PC-3 (cell line): ENCODE measurements around the gene DDC. TPM values are rescaled to one million over a fixed set of nuclear protein-coding genes. Genes with fewer than 3 reads are reported as not detected.

ENCODE experiments used
- ATAC-seq: fragments of 200-7000 bp; cut with Tn5 transposase; 2 replicates; pipeline ENCODE4 v1.9.1; 2020; ENCODE audit warnings: mild to moderate bottlenecking, moderate library complexity
- BruUV-seq: library from RNA; stranded (reverse); fragments of 400-500 nt; replicated peaks from 2 replicates; lab custom pipeline; 2021; lab: Mats Ljungman, UMichigan
- CTCF ChIA-PET: fragments of 300-600 bp; sonication (Branson Sonifier 250); formaldehyde crosslinking; loops from one replicate; lab custom pipeline; 2022; ENCODE audit warnings: antibody characterized with exemption; lab: Charles Lee
- POLR2A ChIA-PET: fragments of 300-600 bp; sonication (Branson Sonifier 250); formaldehyde crosslinking; loops from one replicate; lab custom pipeline; 2022; ENCODE audit warnings: antibody characterized with exemption; ENCODE audit not compliant: unreplicated experiment; lab: Charles Lee
- DNase-seq: peaks from one replicate; pipeline ENCODE4 v3.0.0-alpha.2; 2015
- H2AFZ ChIP-seq: fragments of 300-600 bp; sonication (generic); 2 replicates; pipeline ENCODE4 v1.6.0; 2016; ENCODE audit warnings: antibody characterized with exemption, low read length
- H3F3A ChIP-seq: fragments of 300-600 bp; sonication (generic); one replicate; pipeline ENCODE4 v1.6.0; 2017; ENCODE audit warnings: antibody characterized with exemption, low read length, control low read depth, mild to moderate bottlenecking; ENCODE audit not compliant: unreplicated experiment
- H3K27ac ChIP-seq: fragments of 300-600 bp; sonication (generic); 2 replicates; pipeline ENCODE4 v1.5.1; 2016; ENCODE audit warnings: mild to moderate bottlenecking, low read length
- H3K27me3 ChIP-seq: fragments of 300-600 bp; sonication (generic); 2 replicates; pipeline ENCODE4 v1.6.1; 2016; ENCODE audit warnings: low read length, mixed read lengths
- H3K36me3 ChIP-seq: fragments of 300-600 bp; sonication (generic); 2 replicates; pipeline ENCODE4 v1.6.1; 2016; ENCODE audit warnings: low read depth, mixed run types, low read length, mixed read lengths
- H3K4me1 ChIP-seq: fragments of 300-600 bp; sonication (generic); 2 replicates; pipeline ENCODE4 v1.5.1; 2016; ENCODE audit warnings: low read length; ENCODE audit not compliant: insufficient read depth
- H3K4me2 ChIP-seq: fragments of 300-600 bp; sonication (generic); 2 replicates; pipeline ENCODE4 v1.6.0; 2016; ENCODE audit warnings: low read length
- H3K4me3 ChIP-seq: fragments of 300-600 bp; sonication (generic); 2 replicates; pipeline ENCODE4 v1.5.1; 2016; ENCODE audit warnings: mild to moderate bottlenecking, low read length, mixed read lengths
- H3K79me2 ChIP-seq: fragments of 300-600 bp; sonication (generic); 2 replicates; pipeline ENCODE4 v1.6.1; 2017; ENCODE audit warnings: low read length, mixed read lengths
- H3K9ac ChIP-seq: fragments of 300-600 bp; sonication (generic); 2 replicates; pipeline ENCODE4 v1.6.0; 2016; ENCODE audit warnings: mild to moderate bottlenecking, low read length
- H3K9me2 ChIP-seq: fragments of 300-600 bp; sonication (generic); replicated peaks from 2 replicates; pipeline ENCODE4 v1.6.1; 2016; ENCODE audit warnings: mixed run types, low read length, mixed read lengths
- H3K9me3 ChIP-seq: fragments of 300-600 bp; sonication (generic); 2 replicates; pipeline ENCODE4 v1.6.1; 2016; ENCODE audit warnings: low read length, mixed read lengths
- H4K20me1 ChIP-seq: fragments of 300-600 bp; sonication (generic); 2 replicates; pipeline ENCODE4 v1.6.1; 2016; ENCODE audit warnings: low read length, mixed read lengths
- CTCF ChIP-seq: fragments of 300-600 bp; sonication (generic); conservative IDR thresholded peaks from 2 replicates; pipeline ENCODE4 v1.5.1; 2017; ENCODE audit warnings: antibody characterized with exemption, low read depth, mild to moderate bottlenecking, low read length
- EZH2 ChIP-seq: fragments of 300-600 bp; sonication (generic); IDR thresholded peaks from one replicate; pipeline ENCODE4 v1.6.1; 2017; ENCODE audit warnings: antibody characterized with exemption, mild to moderate bottlenecking, low read length; ENCODE audit not compliant: unreplicated experiment
- EZH2phosphoT487 ChIP-seq: fragments of 300-600 bp; sonication (generic); IDR thresholded peaks from 2 replicates; pipeline ENCODE4 v1.6.1; 2018; ENCODE audit warnings: mild to moderate bottlenecking, antibody characterized with exemption, low read length, borderline replicate concordance
- intact Hi-C: fragments of 100-400 bp; cut with micrococcal nuclease; formaldehyde crosslinking; loops from 2 replicates; pipeline ENCODE4 v1.9.0; 2023
- total RNA-seq: library from RNA; depleted of rRNA; stranded (reverse); fragments of >200 nt; gene quantifications from 2 replicates; pipeline ENCODE4 v1.2.3, GENCODE V29; 2014

The DDC gene
- total RNA-seq, 1 experiment from 2014 or later: not detected

GRCh38 chr7:50554431-50555322 is 10.5 kb downstream of the DDC start:
- no peak for TF ChIP-seq EZH2
- TF ChIP-seq EZH2phosphoT487: no peak
- no peak for TF ChIP-seq CTCF
- Histone ChIP-seq H3K36me3 (no peaks in the 10 kb centered on the region), H3K27me3 (peaks cover 61% of the 10 kb centered on the region), H3K4me2 (no peak overlapping the region), H3K4me3 (no peak overlapping the region), H3K4me1 (no peaks in the 10 kb centered on the region), H3K9me2 (no peaks in the 10 kb centered on the region), H3K9me3 (no peaks in the 10 kb centered on the region), H3K9ac (no peak overlapping the region), H4K20me1 (no peaks in the 10 kb centered on the region), H3K27ac (no peak overlapping the region), H3K79me2 (no peaks in the 10 kb centered on the region), H2AFZ (no peak overlapping the region), H3F3A (no peaks in the 10 kb centered on the region)
- ChIA-PET POLR2A (no interaction called here), CTCF (no interaction called here)
- no peak for DNase-seq
- intact Hi-C loops: no loop called here
- ATAC-seq: no peak
- no TSS peak for BruUV-seq

GRCh38 chr7:50553973-50554372 is 11.2 kb downstream of the DDC start:
- CTCF ChIA-PET: no interaction called here

More at GRCh38 chr7:50553973-50554372, 11.2 kb downstream of the DDC start:
- Histone ChIP-seq H4K20me1 (no peaks in the 10 kb centered on the region), H3K79me2 (no peaks in the 10 kb centered on the region), H3F3A (no peaks in the 10 kb centered on the region), H3K4me1 (no peaks in the 10 kb centered on the region), H2AFZ (no peak overlapping the region), H3K27me3 (peaks cover 60% of the 10 kb centered on the region), H3K9me2 (no peaks in the 10 kb centered on the region), H3K9me3 (no peaks in the 10 kb centered on the region), H3K9ac (no peak overlapping the region), H3K4me3 (no peak overlapping the region), H3K4me2 (no peak overlapping the region), H3K36me3 (no peaks in the 10 kb centered on the region), H3K27ac (no peak overlapping the region)
- no peak for ATAC-seq
- POLR2A ChIA-PET: no interaction called here
- no peak for DNase-seq
- TF ChIP-seq EZH2phosphoT487: no peak
- TF ChIP-seq EZH2: no peak
- no peak for TF ChIP-seq CTCF
- intact Hi-C loops: no loop called here
- BruUV-seq: no TSS peak
